T-helper 17 cell (primary cell): Measurements from ENCODE around the gene GPR17. TPM values are rescaled to one million over a fixed set of nuclear protein-coding genes. Genes with fewer than 3 reads are reported as not detected.

ENCODE experiments used
- ATAC-seq: fragments of 150-1000 bp; cut with Tn5 transposase; 2 replicates; pipeline ENCODE4 v1.10.0; 2021; ENCODE audit warnings: mild to moderate bottlenecking, moderate library complexity
- DNase-seq, 3 donors: peaks; one replicate each; pipeline versions ENCODE4 v3.0.0 to v3.0.0-alpha.2; 2020 to 2021
- H3K9me3 ChIP-seq: one replicate; pipeline ENCODE4 v1.7.0; 2013; ENCODE audit warnings: low read length, mild to moderate bottlenecking; ENCODE audit not compliant: control insufficient read depth, poor library complexity, severe bottlenecking
- H3K27ac Mint-ChIP-seq: one replicate; pipeline ENCODE4 v1.8.0; 2022; ENCODE audit warnings: mild to moderate bottlenecking, moderate library complexity, mixed read lengths
- H3K27me3 Mint-ChIP-seq: one replicate; pipeline ENCODE4 v1.8.0; 2022; ENCODE audit warnings: mixed read lengths
- H3K36me3 Mint-ChIP-seq: one replicate; pipeline ENCODE4 v1.8.0; 2022; ENCODE audit warnings: low read depth, mixed read lengths
- H3K4me1 Mint-ChIP-seq: one replicate; pipeline ENCODE4 v1.8.0; 2022; ENCODE audit warnings: mild to moderate bottlenecking, mixed read lengths
- H3K4me3 Mint-ChIP-seq: one replicate; pipeline ENCODE4 v1.8.0; 2022; ENCODE audit warnings: mild to moderate bottlenecking, moderate library complexity, mixed read lengths
- total RNA-seq, 4 donors: library from RNA in 2 of 4; stranded (reverse) in 2 of 4; gene quantifications; one replicate each; pipeline ENCODE4 v1.2.3 and lab custom pipeline; 2022 to 2026

The GPR17 gene
- total RNA-seq, 2 donors from 2014 or later, result not detected

DNA sequence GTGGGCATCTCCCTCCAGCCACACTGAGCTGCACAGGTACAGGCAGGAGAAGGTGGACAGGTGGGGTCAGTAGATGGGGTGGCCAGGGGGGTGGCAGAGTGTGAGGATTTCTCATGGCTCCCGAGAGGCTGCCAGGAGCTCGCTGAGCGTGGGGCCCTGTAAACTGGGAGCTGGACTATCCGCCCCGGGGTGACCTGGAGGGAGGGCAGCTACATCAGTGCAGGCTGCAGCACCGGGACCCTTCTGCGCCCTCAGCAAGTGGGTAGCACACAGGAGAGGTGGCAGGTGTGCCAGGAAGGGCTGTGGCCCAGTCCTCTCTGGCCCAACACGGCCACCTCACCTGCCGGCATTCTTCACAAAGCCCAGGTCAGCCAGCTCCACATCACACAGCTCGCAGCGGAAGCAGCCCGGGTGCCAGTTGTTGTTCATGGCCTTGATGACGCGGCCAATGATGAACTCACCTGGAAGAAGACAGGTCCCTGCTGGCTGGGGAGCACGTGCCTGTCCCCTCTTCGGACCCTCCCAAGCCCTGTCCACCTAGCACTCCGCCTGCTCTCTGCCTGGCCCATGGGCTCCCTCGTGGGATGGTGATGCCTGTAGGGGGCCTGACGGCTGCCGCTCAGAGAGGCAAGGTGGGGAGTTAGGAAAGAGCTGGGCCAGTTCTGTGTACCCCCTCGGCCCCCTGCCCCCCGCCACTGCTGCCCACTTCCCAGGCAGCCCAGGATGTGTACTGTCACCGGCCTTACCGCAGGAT is 8.3 kb downstream of the GPR17 start:
- DNase-seq (no peak), ATAC-seq (no peak)
- Mint-ChIP-seq H3K4me3 (no peak overlapping the region), H3K27ac (no peak overlapping the region), H3K36me3 (peaks cover 3% of the 10 kb centered on the region), H3K27me3 (peaks cover 34% of the 10 kb centered on the region), H3K4me1 (peaks cover 4% of the 10 kb centered on the region)
- H3K9me3 ChIP-seq, result no peaks in the 10 kb centered on the region

DNA sequence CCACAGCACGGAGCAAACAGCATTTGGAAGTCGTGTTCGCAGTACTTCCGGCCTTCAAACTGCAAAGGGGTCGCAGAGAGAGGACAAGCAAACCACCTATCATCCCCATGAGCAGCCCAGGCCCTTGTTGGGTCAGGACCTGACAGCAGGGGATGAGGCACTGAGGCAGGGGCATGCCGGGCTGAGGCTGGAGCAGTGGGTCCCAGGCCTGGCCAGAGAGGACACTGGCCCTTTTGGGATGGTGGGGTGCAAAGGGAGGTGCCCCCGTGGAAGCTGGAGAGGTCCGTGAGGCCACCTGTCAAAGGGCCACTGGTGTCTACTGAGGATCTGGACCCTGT is 8.9 kb downstream of the GPR17 start:
- Mint-ChIP-seq H3K4me1 (peaks cover under 1% of the 10 kb centered on the region), H3K27ac (no peak overlapping the region)
- ATAC-seq, result no peak

GRCh38 chr2:127655209-127656073 is 9.5 kb downstream of the GPR17 start:
- Mint-ChIP-seq H3K36me3 (peaks cover 3% of the 10 kb centered on the region), H3K4me3 (no peak overlapping the region), H3K4me1 (no peaks in the 10 kb centered on the region), H3K27me3 (peaks cover 42% of the 10 kb centered on the region), H3K27ac (no peak overlapping the region)
- ATAC-seq, result no peak
- no peak for DNase-seq
- H3K9me3 ChIP-seq, result no peaks in the 10 kb centered on the region

More for the DNA sequence above, 8.9 kb downstream of the GPR17 start:
- no peak for DNase-seq
- Mint-ChIP-seq H3K27me3 (peaks cover 35% of the 10 kb centered on the region), H3K4me3 (no peak overlapping the region), H3K36me3 (peaks cover 3% of the 10 kb centered on the region)
- H3K9me3 ChIP-seq, result no peaks in the 10 kb centered on the region

GRCh38 chr2:127656569-127657231 is 10.7 kb downstream of the GPR17 start:
- H3K4me3 Mint-ChIP-seq, result no peak overlapping the region
- H3K9me3 ChIP-seq, result no peaks in the 10 kb centered on the region
- ATAC-seq (no peak), DNase-seq (no peak)
- no peaks in the 10 kb centered on the region for H3K4me1 Mint-ChIP-seq
- H3K27ac Mint-ChIP-seq, result no peak overlapping the region
- H3K27me3 Mint-ChIP-seq, result peaks cover 48% of the 10 kb centered on the region
- H3K36me3 Mint-ChIP-seq, result peaks cover 3% of the 10 kb centered on the region

- DNase-seq, result no peak
These were observed 11.3 kb downstream of the GPR17 start for GRCh38 chr2:127657232-127657595.

GRCh38 chr2:127658146-127658545 is 12.2 kb downstream of the GPR17 start:
- H3K36me3 Mint-ChIP-seq, result peaks cover 3% of the 10 kb centered on the region
- H3K27me3 Mint-ChIP-seq, result peaks cover 55% of the 10 kb centered on the region
- H3K9me3 ChIP-seq, result no peaks in the 10 kb centered on the region
- H3K4me3 Mint-ChIP-seq, result no peak overlapping the region
- H3K4me1 Mint-ChIP-seq, result no peaks in the 10 kb centered on the region
- DNase-seq (no peak), ATAC-seq (no peak)
- no peak overlapping the region for H3K27ac Mint-ChIP-seq

More at GRCh38 chr2:127657232-127657595, 11.3 kb downstream of the GPR17 start:
- Mint-ChIP-seq H3K27ac (no peak overlapping the region), H3K4me3 (no peak overlapping the region), H3K36me3 (peaks cover 3% of the 10 kb centered on the region), H3K27me3 (peaks cover 53% of the 10 kb centered on the region), H3K4me1 (no peaks in the 10 kb centered on the region)
- H3K9me3 ChIP-seq, result no peaks in the 10 kb centered on the region
- no peak for ATAC-seq

GRCh38 chr2:127658641-127659407 is 12.9 kb downstream of the GPR17 start:
- H3K4me1 Mint-ChIP-seq, result no peaks in the 10 kb centered on the region
- H3K27ac Mint-ChIP-seq, result no peak overlapping the region
- no peak overlapping the region for H3K4me3 Mint-ChIP-seq
- H3K27me3 Mint-ChIP-seq, result peaks cover 57% of the 10 kb centered on the region
- DNase-seq (no peak), ATAC-seq (no peak)
- no peaks in the 10 kb centered on the region for H3K9me3 ChIP-seq
- peaks cover 1% of the 10 kb centered on the region for H3K36me3 Mint-ChIP-seq

- ATAC-seq (no peak), DNase-seq (no peak)
- H3K4me1 Mint-ChIP-seq, result no peaks in the 10 kb centered on the region
- H3K27me3 Mint-ChIP-seq, result peaks cover 58% of the 10 kb centered on the region
- no peak overlapping the region for H3K4me3 Mint-ChIP-seq
- no peak overlapping the region for H3K27ac Mint-ChIP-seq
- H3K36me3 Mint-ChIP-seq, result no peaks in the 10 kb centered on the region
- no peaks in the 10 kb centered on the region for H3K9me3 ChIP-seq
These were observed 13.7 kb downstream of the GPR17 start for GRCh38 chr2:127659408-127660290.

DNA sequence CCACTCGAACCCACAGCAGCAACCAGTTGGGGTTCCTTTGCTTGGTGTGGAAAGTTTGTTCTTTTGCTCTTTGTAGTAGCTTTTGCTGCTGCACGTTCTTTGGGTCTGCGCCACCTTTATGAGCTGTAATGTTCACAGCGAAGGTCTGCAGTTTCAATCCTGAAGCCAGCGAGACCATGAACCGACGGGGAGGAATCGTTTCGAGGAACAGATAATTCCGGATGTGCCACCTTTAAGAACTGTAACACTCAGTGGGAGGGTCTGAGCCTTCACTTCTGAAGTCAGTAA is 14.3 kb downstream of the GPR17 start:
- no peak overlapping the region for H3K27ac Mint-ChIP-seq
- no peaks in the 10 kb centered on the region for H3K4me1 Mint-ChIP-seq
- no peak for ATAC-seq
- no peaks in the 10 kb centered on the region for H3K36me3 Mint-ChIP-seq
- H3K4me3 Mint-ChIP-seq, result no peak overlapping the region
- no peaks in the 10 kb centered on the region for H3K9me3 ChIP-seq
- peaks cover 60% of the 10 kb centered on the region for H3K27me3 Mint-ChIP-seq
- DNase-seq, result no peak

DNA sequence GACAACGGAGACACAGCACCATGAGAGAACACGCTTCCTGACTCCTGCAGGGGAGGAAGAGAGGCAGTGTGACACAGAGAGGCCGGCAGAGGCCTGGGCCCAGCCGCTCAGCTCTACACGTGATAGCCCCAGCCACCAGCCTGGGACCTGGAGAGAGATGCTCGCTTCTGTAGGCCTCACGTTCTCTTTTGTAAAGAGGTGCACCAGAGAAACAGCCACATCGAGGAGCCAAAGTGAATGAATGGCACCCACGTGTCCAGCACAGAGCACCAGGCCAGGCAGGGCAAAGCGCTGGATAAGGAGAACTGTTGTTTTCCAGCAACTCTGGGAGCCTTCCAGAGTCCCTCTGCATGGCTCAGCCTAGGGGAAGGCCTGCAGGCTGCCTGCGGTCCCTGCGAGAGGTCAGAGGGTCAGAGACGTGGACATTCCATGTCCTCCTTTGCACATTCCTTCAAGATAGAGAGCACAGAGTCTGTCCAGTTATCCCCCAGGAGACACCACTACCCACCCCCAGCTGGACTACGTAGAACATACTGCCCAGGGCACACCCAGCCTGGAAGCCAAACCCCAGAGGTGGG is 15.2 kb downstream of the GPR17 start:
- no peaks in the 10 kb centered on the region for H3K9me3 ChIP-seq
- Mint-ChIP-seq H3K27ac (no peak overlapping the region), H3K4me3 (no peak overlapping the region), H3K4me1 (no peaks in the 10 kb centered on the region), H3K27me3 (peaks cover 69% of the 10 kb centered on the region), H3K36me3 (no peaks in the 10 kb centered on the region)
- ATAC-seq (no peak), DNase-seq (no peak)

DNA sequence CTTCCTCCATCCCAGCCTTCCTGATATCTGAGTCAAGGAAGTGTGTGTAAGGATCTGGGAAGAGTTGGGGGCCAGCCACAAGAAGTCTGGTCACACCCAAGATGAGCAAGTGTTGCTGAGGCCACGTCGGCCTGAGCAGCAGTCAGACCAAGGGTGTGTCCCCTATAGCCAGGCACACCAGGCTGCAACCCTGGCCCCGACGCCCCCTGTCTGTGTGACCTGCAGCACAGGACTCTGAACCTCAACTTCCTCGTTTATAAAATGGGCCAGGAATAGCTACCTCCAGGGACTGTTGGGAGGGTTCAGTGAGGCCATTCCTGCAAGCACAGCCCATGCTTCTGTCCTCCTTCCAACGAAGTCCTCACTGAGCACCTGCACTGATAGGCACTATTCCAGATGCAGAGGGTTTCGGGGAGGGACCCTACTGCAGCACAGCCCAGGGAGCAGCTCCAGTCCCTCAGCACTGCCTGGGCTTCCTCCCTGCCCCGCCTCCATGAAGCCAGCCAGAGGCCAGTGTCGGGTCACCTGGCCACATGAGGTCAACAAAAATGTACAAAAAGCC is 16.1 kb downstream of the GPR17 start:
- Mint-ChIP-seq H3K4me3 (no peak overlapping the region), H3K36me3 (no peaks in the 10 kb centered on the region), H3K4me1 (no peaks in the 10 kb centered on the region), H3K27ac (no peak overlapping the region), H3K27me3 (peaks cover 78% of the 10 kb centered on the region)
- ATAC-seq, result no peak
- peak in 1 of 3 donors; percentile 7 for DNase-seq
- H3K9me3 ChIP-seq, result no peaks in the 10 kb centered on the region
